GM19463 (cell line): ENCODE results near the gene B4GALT2.

Source experiments
- ATAC-seq: cut with Tn5 transposase; IDR thresholded peaks from one replicate; pipeline ENCODE4 v1.9.1; 2021; ENCODE audit warnings: mild to moderate bottlenecking, moderate library complexity; ENCODE audit not compliant: unreplicated experiment

B4GALT2 gene

DNA sequence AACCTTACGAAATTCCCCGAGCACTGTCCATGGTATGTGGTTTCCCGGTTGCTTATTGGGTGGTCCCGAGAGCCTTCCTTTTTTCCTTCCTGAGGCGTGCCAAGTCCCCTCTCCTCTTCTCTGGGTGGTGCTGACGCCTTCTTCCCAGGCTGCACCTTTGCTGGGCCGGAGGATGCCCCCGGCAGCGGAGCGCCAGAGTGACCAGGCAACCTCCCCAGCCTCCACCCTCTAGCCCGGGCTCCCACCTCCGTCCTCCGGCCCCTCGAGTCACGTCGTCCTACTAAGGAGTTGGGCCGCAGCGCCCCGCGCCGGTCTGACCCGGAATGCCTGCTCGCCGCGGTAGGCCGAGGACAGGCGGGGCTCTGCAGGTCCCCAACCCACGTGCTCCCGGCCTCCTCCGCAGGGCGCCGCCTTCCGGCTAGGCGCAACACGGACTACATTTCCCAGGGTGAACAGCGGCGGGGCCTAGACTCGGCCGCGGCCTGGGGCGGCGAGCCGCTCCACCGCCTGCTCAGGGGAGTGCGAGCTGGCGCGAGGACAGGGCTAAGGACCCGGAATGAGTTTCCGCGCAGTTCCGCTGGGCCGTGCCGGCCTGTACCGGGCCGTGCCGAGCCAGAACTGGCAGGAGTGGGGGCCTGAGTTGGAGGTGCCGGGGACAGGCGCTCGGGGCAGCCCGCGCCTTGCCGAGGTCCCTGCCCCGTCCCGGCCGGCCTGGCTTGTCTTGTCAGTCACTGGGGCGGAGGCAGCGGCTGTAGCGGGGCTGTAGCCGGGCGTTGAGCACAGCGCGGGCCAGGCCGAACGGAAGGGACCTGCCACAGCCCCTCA, 32.6 kb upstream of the B4GALT2 start, which contains the start of gene IPO13:
Gene IPO13, plus strand, starts transcription at position 715 of the 825 bp plus-strand sequence. CDS start 651 bp downstream, outside the sequence.
- ATAC-seq = peak; percentile 93

GRCh38 chr1:43947061-43947873, 31.7 kb upstream of the B4GALT2 start:
- no peak for ATAC-seq

DNA sequence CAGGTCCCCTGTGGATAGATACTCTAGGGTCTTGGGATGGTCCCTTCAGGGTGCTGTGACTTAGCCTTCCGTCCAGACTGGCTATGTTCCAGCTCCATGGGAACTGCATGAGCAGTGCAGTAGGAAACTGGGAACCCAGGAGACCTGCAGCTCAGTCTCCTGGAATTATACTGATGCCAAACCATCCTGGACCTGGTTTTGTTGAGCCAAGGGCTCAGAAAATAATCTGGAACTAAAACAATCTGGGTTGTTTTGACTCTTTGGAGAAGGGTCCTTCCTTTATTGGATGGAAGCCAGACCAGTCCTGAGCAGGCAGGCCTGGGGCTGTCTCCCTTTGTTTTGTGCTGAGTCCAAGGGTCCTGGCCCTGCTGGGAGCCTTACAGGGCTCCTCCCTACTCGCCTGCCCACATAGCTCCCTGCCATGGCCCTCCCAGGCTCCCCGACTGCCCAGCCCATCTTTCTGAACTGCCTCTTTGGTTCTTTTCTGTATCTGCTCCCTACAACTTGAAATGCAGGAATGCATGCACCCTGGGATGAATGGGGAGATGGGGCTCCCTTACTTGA, 31.1 kb upstream of the B4GALT2 start:
- ATAC-seq = no peak

GRCh38 chr1:43949678-43950077, 29.3 kb upstream of the B4GALT2 start:
- ATAC-seq = no peak

- no peak for ATAC-seq
Measured at GRCh38 chr1:43951021-43951985, 27.7 kb upstream of the B4GALT2 start.

DNA sequence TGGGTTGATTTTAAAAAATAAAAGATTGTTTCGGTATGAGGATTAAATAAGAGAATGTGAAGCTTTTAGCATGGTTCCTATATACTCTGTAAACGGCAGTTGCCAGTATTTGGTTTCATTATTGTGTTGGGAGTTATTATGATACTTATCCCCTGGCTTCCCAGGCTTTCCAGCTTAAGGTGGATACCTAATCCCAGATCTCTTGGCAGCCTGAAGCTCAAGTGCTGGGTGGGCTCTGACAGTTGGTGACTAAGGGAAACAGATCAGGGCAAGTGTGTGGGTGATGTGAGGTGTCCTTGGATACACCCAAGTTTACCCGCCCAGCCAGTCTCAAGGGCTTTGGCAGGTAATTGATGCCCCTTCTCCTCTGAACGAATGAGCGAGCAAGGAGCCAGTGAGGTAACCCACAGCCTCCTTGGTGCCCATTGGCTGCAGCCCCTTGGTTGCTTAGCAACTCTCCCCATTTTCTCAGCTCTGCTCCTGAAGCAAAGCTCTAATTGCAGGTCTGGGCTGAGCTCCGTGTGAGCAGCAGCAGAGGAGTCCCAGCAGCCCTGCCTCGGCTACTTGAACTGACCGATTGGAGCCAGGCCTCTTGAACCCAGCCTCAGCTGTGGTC, 26.2 kb upstream of the B4GALT2 start:
- ATAC-seq = no peak

DNA sequence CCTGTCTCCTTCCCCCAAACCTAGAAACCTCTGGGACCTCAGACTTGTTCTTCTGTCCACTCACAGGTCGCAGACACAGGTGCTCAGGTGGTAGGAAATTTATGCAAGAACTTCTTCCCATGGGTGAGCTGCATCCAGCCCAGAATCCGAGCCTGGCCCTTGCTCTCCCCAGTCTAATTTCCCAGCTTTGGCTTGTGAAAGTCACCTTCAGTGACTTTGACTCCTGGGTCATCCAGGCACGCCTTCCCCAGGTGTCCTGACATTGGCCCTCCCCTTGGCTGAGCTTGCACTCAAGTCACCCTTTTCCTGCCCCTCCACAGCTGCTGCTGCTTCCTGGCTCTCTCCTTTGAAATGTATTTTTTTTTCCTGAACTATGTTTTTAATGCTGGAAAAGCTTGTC, 25.6 kb upstream of the B4GALT2 start:
- ATAC-seq = no peak

DNA sequence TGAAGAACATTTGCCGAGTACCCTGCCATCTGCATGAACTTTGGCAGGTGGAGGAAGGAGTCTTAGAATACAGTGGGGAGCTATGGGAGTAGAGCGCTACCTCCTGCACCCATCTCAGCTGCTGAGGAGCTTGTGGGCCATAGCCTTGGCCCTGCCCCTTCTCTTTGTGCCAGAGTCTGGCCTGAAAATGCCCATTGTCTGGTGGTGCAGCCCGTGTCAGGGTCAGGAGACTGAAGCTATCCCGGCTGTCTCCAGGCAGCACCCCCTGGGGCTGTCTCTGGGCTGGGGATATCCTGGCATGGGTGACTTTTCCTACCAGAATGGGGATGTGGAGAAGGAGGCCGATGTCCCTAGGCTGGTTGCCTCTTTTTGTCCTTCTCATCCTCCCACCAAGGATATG, 25.0 kb upstream of the B4GALT2 start:
- ATAC-seq = no peak

DNA sequence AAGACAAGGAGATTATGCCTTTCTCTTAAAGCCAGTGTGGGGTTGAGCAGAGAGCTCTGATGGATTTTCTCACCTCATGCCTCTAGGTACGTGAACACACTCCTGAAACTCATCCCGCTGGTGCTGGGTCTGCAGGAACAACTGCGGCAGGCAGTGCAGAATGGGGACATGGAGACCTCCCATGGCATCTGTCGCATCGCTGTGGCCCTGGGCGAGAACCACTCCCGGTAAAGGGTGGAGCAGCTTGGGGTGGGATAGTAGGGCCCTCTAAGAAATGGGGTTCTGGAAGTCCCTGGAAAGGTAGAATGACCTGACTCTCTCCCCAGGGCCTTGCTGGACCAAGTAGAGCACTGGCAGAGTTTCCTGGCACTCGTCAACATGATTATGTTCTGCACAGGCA, 22.8 kb upstream of the B4GALT2 start:
- no peak for ATAC-seq

DNA sequence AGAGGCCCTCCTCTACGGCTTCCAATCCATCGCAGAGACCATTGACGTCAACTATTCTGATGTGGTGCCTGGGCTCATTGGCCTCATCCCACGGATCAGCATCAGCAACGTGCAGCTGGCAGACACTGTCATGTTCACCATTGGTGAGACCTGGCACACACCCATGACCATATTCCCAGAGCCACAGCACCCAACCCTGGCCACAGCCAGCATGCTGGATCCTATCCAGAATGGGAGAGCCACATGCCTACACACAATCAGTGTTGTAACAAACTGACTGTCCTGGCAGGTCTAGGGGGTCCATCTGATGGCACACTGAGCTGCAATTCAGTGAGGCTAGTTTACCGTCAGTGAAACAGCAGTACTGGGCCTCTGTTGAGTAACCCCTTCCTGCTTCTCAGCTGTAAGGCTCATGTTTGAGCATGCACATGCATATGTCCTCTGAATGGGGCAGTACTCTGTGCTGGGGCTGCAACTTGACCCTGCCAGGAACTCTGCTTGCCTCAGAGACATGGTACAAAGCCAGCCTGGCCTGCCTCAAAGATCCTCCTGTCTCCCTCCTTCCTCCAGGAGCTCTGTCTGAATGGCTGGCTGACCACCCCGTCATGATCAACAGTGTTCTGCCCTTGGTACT, 21.5 kb upstream of the B4GALT2 start:
- ATAC-seq = no peak

DNA sequence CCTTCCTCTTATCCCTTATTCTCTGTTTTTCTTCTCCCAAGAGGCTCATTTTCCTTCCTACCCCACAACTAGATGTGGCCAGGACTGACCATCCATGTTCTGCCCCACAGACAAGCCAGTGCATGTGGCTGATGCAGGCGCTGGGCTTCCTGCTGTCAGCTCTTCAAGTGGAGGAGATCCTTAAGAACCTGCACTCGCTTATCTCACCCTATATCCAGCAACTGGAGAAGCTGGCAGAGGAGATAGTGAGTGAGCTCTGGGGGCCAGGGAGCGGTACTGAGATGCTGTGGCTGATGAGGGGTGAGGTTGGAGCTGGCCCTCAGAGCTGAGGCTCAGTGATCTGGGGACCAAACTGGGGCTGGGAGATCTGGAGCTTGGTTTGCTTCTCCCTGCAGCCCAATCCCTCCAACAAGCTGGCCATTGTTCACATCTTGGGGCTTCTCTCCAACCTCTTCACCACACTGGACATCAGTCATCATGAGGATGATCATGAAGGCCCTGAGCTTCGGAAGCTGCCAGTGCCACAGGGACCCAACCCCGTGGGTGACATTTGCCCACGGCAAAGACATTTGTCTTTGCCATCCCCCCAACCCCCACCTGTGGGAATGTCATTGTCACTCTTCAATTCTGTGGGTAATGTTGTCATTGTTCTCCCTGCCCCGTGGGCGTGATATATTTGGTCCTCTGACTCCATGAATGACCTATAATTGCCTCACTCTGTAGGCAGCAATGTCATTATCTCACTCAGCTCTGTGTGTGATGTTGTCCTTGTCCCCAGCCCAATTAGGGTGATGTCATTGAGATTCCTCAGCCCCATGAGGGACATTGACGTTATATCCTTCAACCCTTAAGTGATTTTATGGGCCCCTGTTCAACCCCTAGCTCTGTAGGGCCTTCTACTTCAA, 20.4 kb upstream of the B4GALT2 start:
- no peak for ATAC-seq

DNA sequence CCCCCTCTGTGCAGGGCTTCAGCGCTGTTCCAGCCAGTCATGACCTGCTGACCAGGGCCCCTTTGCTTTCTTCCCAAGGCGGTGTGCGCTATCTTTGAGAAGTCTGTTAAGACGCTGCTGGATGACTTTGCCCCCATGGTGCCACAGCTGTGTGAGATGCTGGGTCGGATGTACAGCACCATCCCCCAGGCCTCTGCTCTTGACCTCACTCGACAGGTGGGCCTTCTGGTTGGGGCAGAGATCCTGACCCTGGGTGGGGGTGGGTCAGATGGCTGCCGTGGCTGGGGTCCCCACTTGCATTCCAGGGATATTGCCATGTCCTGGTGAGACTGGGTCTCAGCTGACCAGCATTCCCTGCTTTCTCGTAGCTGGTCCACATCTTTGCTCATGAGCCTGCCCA, 18.2 kb upstream of the B4GALT2 start:
- ATAC-seq = no peak

DNA sequence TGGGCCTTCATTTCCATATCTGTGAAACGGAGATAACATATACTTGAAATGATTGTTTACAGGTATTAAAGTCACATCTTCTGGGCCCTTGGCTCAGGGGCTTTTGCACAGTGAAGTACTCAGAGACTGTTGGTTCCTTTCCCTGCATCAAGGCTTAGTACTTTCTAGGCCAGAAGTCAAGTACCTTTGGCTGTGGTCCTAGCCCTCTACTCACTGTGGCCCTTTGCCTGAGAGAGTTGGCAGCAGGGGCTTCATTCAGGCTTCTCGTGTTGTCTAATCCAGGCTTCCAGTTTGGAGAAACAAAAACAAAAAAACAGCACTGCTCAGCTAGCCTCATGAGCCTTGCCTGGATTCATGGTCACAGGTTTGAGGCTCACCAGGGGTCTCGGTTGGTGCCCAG, 17.3 kb upstream of the B4GALT2 start:
- ATAC-seq = no peak

GRCh38 chr1:43962324-43962723, 16.7 kb upstream of the B4GALT2 start:
- no peak for ATAC-seq

- no peak for ATAC-seq
Measured at GRCh38 chr1:43963006-43963405, 16.0 kb upstream of the B4GALT2 start.

- no peak for ATAC-seq
Measured at GRCh38 chr1:43963890-43964289, 15.1 kb upstream of the B4GALT2 start.

- ATAC-seq = no peak
Measured at GRCh38 chr1:43965316-43965715, 13.7 kb upstream of the B4GALT2 start.

GRCh38 chr1:43968348-43968948, 10.6 kb upstream of the B4GALT2 start:
- ATAC-seq = no peak
